ENCODE measurements around the gene ZNF384.

- TF ChIP-seq CTCF (conservative IDR thresholded peaks at IDR 0.05; ENCODE audit: low read length) = no peak
- TF ChIP-seq EZH2phosphoT487 (IDR thresholded peaks at IDR 0.05; ENCODE audit: borderline replicate concordance, low read depth, low read length) = no peak
These were observed 3.4 kb downstream of the ZNF384 start for GRCh38 chr12:6685814-6686213.

Measured in OCI-LY7 (cell line).